Activated CD8-positive, alpha-beta T cell treated with anti-CD3 and anti-CD28 coated beads, Interleukin-2, amount 10 ng/mL, durations not matched to agents 7 days and 5 days (primary cell): ENCODE results near the gene C16orf95. TPM values are rescaled to one million over a fixed set of nuclear protein-coding genes. Genes with fewer than 3 reads are reported as not detected.
A peak's percentile ranks its signal among the peaks of the same experiment; 100 is the strongest.

Experiments
- ATAC-seq: fragments of 150-1000 bp; cut with Tn5 transposase; one replicate; pipeline ENCODE4 v1.10.0; 2021; ENCODE audit warnings: moderate library complexity
- CTCF ChIA-PET: fragments of 350-600 bp; sonication (Branson Sonifier 250); formaldehyde crosslinking; loops from one replicate; lab custom pipeline; 2021; ENCODE audit warnings: antibody characterized with exemption; lab: Charles Lee
- POLR2A ChIA-PET: fragments of 350-600 bp; sonication (Branson Sonifier 250); formaldehyde crosslinking; loops from one replicate; lab custom pipeline; 2021; ENCODE audit warnings: antibody characterized with exemption; lab: Charles Lee
- DNase-seq: peaks from one replicate; pipeline ENCODE4 v3.0.0-alpha.2; 2020
- H3K27ac Mint-ChIP-seq: one replicate; pipeline ENCODE4 v1.8.0; 2021; ENCODE audit warnings: mild to moderate bottlenecking, mixed read lengths
- H3K27me3 Mint-ChIP-seq: one replicate; pipeline ENCODE4 v1.8.0; 2021; ENCODE audit warnings: low read depth, mixed read lengths
- H3K36me3 Mint-ChIP-seq: one replicate; pipeline ENCODE4 v1.8.0; 2021; ENCODE audit warnings: low read depth, mixed read lengths
- H3K4me1 Mint-ChIP-seq: one replicate; pipeline ENCODE4 v1.8.0; 2021; ENCODE audit warnings: low read depth, mixed read lengths
- H3K4me3 Mint-ChIP-seq: one replicate; pipeline ENCODE4 v1.8.0; 2021; ENCODE audit warnings: mild to moderate bottlenecking, mixed read lengths
- H3K9me3 Mint-ChIP-seq: one replicate; pipeline ENCODE4 v1.8.0; 2022; ENCODE audit warnings: mixed read lengths; ENCODE audit not compliant: insufficient read depth
- total RNA-seq, 2 experiments: library from RNA; stranded (reverse); gene quantifications; one replicate each; pipeline ENCODE4 v1.2.3, GENCODE V29; 2021

C16orf95 gene
- total RNA-seq, 2 experiments from 2014 or later = 7.2 to 9.4 TPM

DNA sequence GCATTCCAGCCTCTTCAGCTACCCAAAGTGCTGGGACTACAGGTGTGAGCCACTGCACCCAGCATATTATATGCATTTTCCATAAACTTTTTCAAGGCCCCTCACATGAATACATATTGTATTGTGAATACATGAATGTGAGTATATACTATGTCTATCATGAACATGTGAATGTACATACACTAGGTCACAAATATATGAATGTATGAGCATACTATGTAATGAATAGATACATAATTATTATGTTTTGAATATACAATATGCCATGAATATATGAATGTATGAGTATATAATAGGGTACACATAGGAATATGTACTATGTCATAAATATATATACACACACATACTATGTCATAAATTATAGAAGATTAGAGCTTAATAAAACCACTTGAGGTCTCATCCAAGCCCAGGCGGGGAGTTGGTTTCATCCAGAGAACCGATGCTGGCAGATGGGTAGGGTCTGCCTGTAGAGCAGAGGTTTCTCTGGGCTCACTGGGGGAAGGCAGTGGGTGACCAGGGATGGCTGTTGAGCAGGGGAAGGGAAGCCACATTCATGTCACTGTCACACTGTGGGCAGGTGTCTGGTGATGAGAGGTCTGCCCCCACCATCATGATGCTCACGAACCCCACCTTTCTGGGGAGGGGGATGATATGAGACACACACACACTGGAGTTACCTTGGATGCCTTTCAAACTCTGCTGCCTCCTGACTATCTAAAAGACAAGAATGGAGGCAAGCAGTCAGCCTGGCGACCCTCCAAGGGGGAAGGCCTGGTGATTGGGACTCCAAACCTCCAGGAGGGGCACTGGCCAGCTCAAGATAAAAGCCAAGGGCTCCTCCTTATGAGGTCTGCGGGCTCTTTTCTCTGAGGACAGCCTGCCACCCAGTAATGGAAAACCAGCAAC lies 7.3 kb downstream of the C16orf95 start:
- no peak overlapping the region for H3K27ac Mint-ChIP-seq
- ATAC-seq (no peak), DNase-seq (no peak)
- no peaks in the 10 kb centered on the region for H3K9me3 Mint-ChIP-seq
- CTCF ChIA-PET = no interaction called here
- H3K4me1 Mint-ChIP-seq = peaks cover 3% of the 10 kb centered on the region
- POLR2A ChIA-PET = no interaction called here
- peaks cover 5% of the 10 kb centered on the region for H3K36me3 Mint-ChIP-seq
- H3K27me3 Mint-ChIP-seq = no peaks in the 10 kb centered on the region
- H3K4me3 Mint-ChIP-seq = no peak overlapping the region

GRCh38 chr16:87308826-87309225 lies 8.4 kb downstream of the C16orf95 start:
- Mint-ChIP-seq H3K4me3 (no peak overlapping the region), H3K9me3 (no peaks in the 10 kb centered on the region), H3K4me1 (peaks cover 14% of the 10 kb centered on the region), H3K27me3 (no peaks in the 10 kb centered on the region), H3K27ac (no peak overlapping the region), H3K36me3 (peaks cover 5% of the 10 kb centered on the region)
- ChIA-PET CTCF (interaction anchor here (2.9 kb wide), 1 partner anchor 11 kb away, joined by 9 read pairs; no protein-coding TSS in a partner anchor), POLR2A (interaction anchor here (1.3 kb wide), 1 partner anchor 8 kb away, joined by 3 read pairs; the partner anchor contains the start of gene C16orf95)
- ATAC-seq = no peak
- no peak for DNase-seq

GRCh38 chr16:87306516-87306915 lies 10.7 kb downstream of the C16orf95 start:
- Mint-ChIP-seq H3K4me1 (peaks cover 25% of the 10 kb centered on the region), H3K27me3 (no peaks in the 10 kb centered on the region), H3K27ac (no peak overlapping the region), H3K9me3 (no peaks in the 10 kb centered on the region), H3K4me3 (no peak overlapping the region), H3K36me3 (peaks cover 10% of the 10 kb centered on the region)
- no peak for DNase-seq
- ChIA-PET POLR2A (no interaction called here), CTCF (interaction anchor here (2.9 to 3.3 kb wide), 2 partner anchors 9 to 10 kb away, joined by 9 to 12 read pairs; partner anchors contain the start of gene C16orf95)
- no peak for ATAC-seq

- ChIA-PET CTCF (interaction anchor here (3.3 kb wide), 1 partner anchor 11 kb away, joined by 12 read pairs; the partner anchor contains the start of gene C16orf95), POLR2A (interaction anchor here (3.3 kb wide), 1 partner anchor 11 kb away, joined by 32 read pairs; the partner anchor contains the start of gene C16orf95)
- ATAC-seq (no peak), DNase-seq (no peak)
- Mint-ChIP-seq H3K9me3 (no peaks in the 10 kb centered on the region), H3K27me3 (no peaks in the 10 kb centered on the region), H3K27ac (no peak overlapping the region), H3K4me3 (no peak overlapping the region), H3K36me3 (peaks cover 10% of the 10 kb centered on the region), H3K4me1 (peaks cover 25% of the 10 kb centered on the region)
These were observed 11.4 kb downstream of the C16orf95 start for GRCh38 chr16:87305505-87306391.

DNA sequence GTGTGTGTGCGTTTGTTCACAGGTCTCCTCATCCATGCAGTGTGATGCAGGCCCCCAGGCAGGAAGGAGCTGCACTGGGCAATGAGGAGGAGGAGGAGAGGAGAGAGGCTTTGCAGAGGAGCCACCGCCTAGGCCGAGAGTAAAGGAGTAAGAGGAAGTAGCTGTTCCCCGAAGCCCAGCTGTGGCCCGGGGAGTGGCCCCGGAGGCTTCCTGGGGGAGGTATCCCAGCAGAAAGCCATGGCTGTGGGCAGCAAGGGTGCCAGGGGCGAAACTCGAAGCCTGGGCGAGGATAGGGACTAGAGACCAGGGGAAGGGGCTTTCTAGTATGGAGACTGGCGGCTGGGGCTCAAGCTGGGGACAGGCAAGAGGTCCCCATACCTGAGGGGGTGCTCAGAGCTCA lies 12.2 kb downstream of the C16orf95 start:
- peaks cover 10% of the 10 kb centered on the region for H3K36me3 Mint-ChIP-seq
- H3K9me3 Mint-ChIP-seq = no peaks in the 10 kb centered on the region
- H3K4me1 Mint-ChIP-seq = peaks cover 25% of the 10 kb centered on the region
- ATAC-seq (no peak), DNase-seq (no peak)
- CTCF ChIA-PET = interaction anchor here (3.3 kb wide), 1 partner anchor 11 kb away, joined by 12 read pairs; the partner anchor contains the start of gene C16orf95
- POLR2A ChIA-PET = interaction anchor here (3.3 kb wide), 1 partner anchor 12 kb away, joined by 32 read pairs; the partner anchor contains the start of gene C16orf95
- H3K27ac Mint-ChIP-seq = peak overlapping the region; percentile 46
- no peaks in the 10 kb centered on the region for H3K27me3 Mint-ChIP-seq
- H3K4me3 Mint-ChIP-seq = no peak overlapping the region

GRCh38 chr16:87303962-87304521 lies 13.2 kb downstream of the C16orf95 start:
- Mint-ChIP-seq H3K36me3 (peaks cover 10% of the 10 kb centered on the region), H3K4me3 (no peak overlapping the region), H3K27me3 (no peaks in the 10 kb centered on the region), H3K27ac (peak overlapping the region; percentile 84), H3K4me1 (peaks cover 25% of the 10 kb centered on the region), H3K9me3 (no peaks in the 10 kb centered on the region)
- no peak for DNase-seq
- ATAC-seq = no peak
- ChIA-PET CTCF (interaction anchor here (0.9 to 3.3 kb wide), 5 partner anchors 12 to 740 kb away, joined by 3 to 12 read pairs (median 5); partner anchors contain the start of gene C16orf95), POLR2A (interaction anchor here (3.3 kb wide), 1 partner anchor 13 kb away, joined by 32 read pairs; the partner anchor contains the start of gene C16orf95)

DNA sequence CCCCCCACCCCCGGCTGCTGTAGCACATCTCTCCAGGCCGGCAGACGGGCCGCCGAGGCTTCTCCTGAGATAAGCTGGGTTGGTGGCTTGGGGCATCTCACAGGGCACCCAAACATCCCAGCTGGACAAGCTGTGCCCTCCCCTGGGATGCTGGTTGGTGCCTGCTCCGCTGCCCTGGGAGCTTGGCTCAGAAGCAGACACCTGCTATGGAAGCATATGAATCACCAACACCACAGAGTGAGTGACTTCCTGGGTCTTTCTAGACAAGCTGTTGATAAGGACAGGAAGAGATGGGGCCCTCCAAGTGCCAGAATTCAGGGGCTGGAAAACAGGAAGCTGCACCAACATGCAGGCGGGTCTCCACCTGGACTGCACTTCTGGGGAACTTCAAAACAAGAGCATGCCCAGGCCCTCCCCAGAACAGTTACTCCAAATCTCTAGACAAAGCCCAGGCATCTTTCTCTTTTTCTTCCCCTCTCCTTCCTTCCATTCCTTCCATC lies 13.7 kb downstream of the C16orf95 start:
- H3K4me3 Mint-ChIP-seq = no peak overlapping the region
- no peaks in the 10 kb centered on the region for H3K27me3 Mint-ChIP-seq
- H3K4me1 Mint-ChIP-seq = peaks cover 25% of the 10 kb centered on the region
- ATAC-seq (peak; percentile 61), DNase-seq (peak; percentile 31)
- peaks cover 5% of the 10 kb centered on the region for H3K36me3 Mint-ChIP-seq
- POLR2A ChIA-PET = interaction anchor here (3.3 kb wide), 1 partner anchor 14 kb away, joined by 32 read pairs; the partner anchor contains the start of gene C16orf95
- H3K27ac Mint-ChIP-seq = peak overlapping the region; percentile 84
- CTCF ChIA-PET = interaction anchor here (0.9 to 3.3 kb wide), 5 partner anchors 13 to 739 kb away, joined by 3 to 12 read pairs (median 5); partner anchors contain the start of gene C16orf95
- no peaks in the 10 kb centered on the region for H3K9me3 Mint-ChIP-seq

GRCh38 chr16:87298857-87299465 lies 18.2 kb downstream of the C16orf95 start:
- POLR2A ChIA-PET = no interaction called here
- Mint-ChIP-seq H3K36me3 (peaks cover 5% of the 10 kb centered on the region), H3K27ac (no peak overlapping the region), H3K27me3 (no peaks in the 10 kb centered on the region), H3K4me1 (peaks cover 16% of the 10 kb centered on the region), H3K9me3 (no peaks in the 10 kb centered on the region), H3K4me3 (no peak overlapping the region)
- ATAC-seq (no peak), DNase-seq (no peak)
- CTCF ChIA-PET = interaction anchor here (1.1 to 1.3 kb wide), 2 partner anchors 20 to 734 kb away, joined by 4 to 5 read pairs; no protein-coding TSS in a partner anchor

DNA sequence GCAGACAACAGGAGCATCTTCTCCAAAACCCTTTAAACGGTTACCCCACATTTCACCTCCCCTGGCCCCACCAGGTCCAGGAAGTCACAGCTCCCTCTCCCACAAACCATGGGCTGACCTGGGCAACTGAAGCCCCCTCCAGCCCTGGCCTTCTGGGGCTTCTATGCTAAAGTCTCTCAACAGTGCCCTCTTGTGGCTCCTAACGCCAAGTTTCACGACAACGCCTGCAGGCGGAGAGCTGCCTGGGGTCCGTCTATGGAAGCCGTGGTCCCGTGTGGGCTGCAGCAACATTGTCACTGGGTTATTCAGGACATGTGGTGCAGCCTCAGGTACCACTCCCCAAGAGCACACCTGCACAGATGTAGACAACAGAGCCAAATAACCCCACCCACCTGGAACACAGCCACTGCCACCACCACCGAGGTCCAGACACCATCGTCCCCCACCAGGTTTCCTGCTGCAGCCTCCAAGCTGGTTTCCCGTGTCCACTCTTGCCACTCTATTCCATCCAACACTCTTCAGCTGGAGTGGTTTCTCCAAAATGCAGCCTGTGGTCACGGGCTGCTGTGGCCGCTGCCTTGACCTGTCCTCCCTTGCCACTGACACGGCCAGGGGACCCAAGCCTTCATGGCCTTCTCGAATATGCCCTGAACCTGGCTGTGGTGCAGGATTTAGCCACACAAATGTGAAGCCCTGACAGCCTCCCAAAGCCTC lies 19.1 kb downstream of the C16orf95 start:
- ATAC-seq = peak; percentile 63

GRCh38 chr16:87297407-87297806 lies 19.8 kb downstream of the C16orf95 start:
- ATAC-seq (no peak), DNase-seq (no peak)
- no peaks in the 10 kb centered on the region for H3K9me3 Mint-ChIP-seq
- no peaks in the 10 kb centered on the region for H3K27me3 Mint-ChIP-seq
- H3K4me3 Mint-ChIP-seq = no peak overlapping the region
- no peak overlapping the region for H3K27ac Mint-ChIP-seq
- peaks cover 3% of the 10 kb centered on the region for H3K4me1 Mint-ChIP-seq
- H3K36me3 Mint-ChIP-seq = peaks cover 7% of the 10 kb centered on the region
- ChIA-PET POLR2A (interaction anchor here (0.7 kb wide), 1 partner anchor 1411 kb away, joined by 3 read pairs; no protein-coding TSS in a partner anchor), CTCF (interaction anchor here (1.0 to 1.3 kb wide), 8 partner anchors 8 to 733 kb away, joined by 3 to 9 read pairs (median 4); no protein-coding TSS in a partner anchor)

More for the DNA sequence above, 19.1 kb downstream of the C16orf95 start:
- peak overlapping the region; percentile 43 for H3K27ac Mint-ChIP-seq
- ChIA-PET POLR2A (interaction anchor here (0.7 kb wide), 1 partner anchor 1412 kb away, joined by 3 read pairs; no protein-coding TSS in a partner anchor), CTCF (interaction anchor here (0.7 to 1.3 kb wide), 9 partner anchors 8 to 733 kb away, joined by 3 to 9 read pairs (median 5); no protein-coding TSS in a partner anchor)
- H3K4me1 Mint-ChIP-seq = peaks cover 8% of the 10 kb centered on the region
- H3K9me3 Mint-ChIP-seq = no peaks in the 10 kb centered on the region
- peaks cover 5% of the 10 kb centered on the region for H3K36me3 Mint-ChIP-seq
- peak; percentile 67 for DNase-seq
- H3K27me3 Mint-ChIP-seq = no peaks in the 10 kb centered on the region
- no peak overlapping the region for H3K4me3 Mint-ChIP-seq
